ENCODE measurements around the gene TIAL1.

TIAL1 gene

GRCh38 chr10:119533473-119533872, 63.3 kb downstream of the TIAL1 start:
- no peak for TF ChIP-seq ZBTB7A (IDR thresholded peaks at IDR 0.05; ENCODE audit: low read depth)
- no peak for TF ChIP-seq NFIC (IDR thresholded peaks at IDR 0.05)
- TF ChIP-seq MAX (IDR thresholded peaks at IDR 0.05), result no peak
- no peak for TF ChIP-seq USF1 (IDR thresholded peaks at IDR 0.05)
- TF ChIP-seq TAF1 (IDR thresholded peaks at IDR 0.05; ENCODE audit: low read depth), result no peak
- no peak for TF ChIP-seq TCF12 (IDR thresholded peaks at IDR 0.05; ENCODE audit: low read depth)
- peak; percentile 31; the same call in 1 of the 2 replicates for TF ChIP-seq TEAD4 (IDR thresholded peaks at IDR 0.05)
- TF ChIP-seq EGR1 (IDR thresholded peaks at IDR 0.05), result no peak

- TF ChIP-seq EGR1 (IDR thresholded peaks at IDR 0.05), result no peak
- TF ChIP-seq NFIC (IDR thresholded peaks at IDR 0.05), result no peak
- no peak for TF ChIP-seq ZBTB7A (IDR thresholded peaks at IDR 0.05; ENCODE audit: low read depth)
- TF ChIP-seq YY1 (IDR thresholded peaks at IDR 0.05; ENCODE audit: low read depth), result no peak
- TF ChIP-seq RAD21 (IDR thresholded peaks at IDR 0.05; ENCODE audit: low read depth), result no peak
- no peak for TF ChIP-seq TAF1 (IDR thresholded peaks at IDR 0.05; ENCODE audit: low read depth)
- TF ChIP-seq CREB1 (IDR thresholded peaks at IDR 0.05; ENCODE audit: low read depth), result no peak
These were observed 65.7 kb downstream of the TIAL1 start for GRCh38 chr10:119531067-119531466.

GRCh38 chr10:119526621-119527592, 69.9 kb downstream of the TIAL1 start:
- TF ChIP-seq TCF12 (IDR thresholded peaks at IDR 0.05; ENCODE audit: low read depth) (no peak), FOXM1 (IDR thresholded peaks at IDR 0.05; ENCODE audit: borderline replicate concordance, low read depth) (no peak), MAX (IDR thresholded peaks at IDR 0.05) (no peak), CEBPB (IDR thresholded peaks at IDR 0.05) (no peak), EGR1 (IDR thresholded peaks at IDR 0.05) (no peak), CREB1 (IDR thresholded peaks at IDR 0.05; ENCODE audit: low read depth) (no peak), EP300 (IDR thresholded peaks at IDR 0.05; ENCODE audit: borderline replicate concordance) (no peak), TEAD4 (IDR thresholded peaks at IDR 0.05) (no peak), REST (IDR thresholded peaks at IDR 0.05; ENCODE audit: low read depth) (no peak)

GRCh38 chr10:119526149-119526548, 70.6 kb downstream of the TIAL1 start:
- TF ChIP-seq RAD21 (IDR thresholded peaks at IDR 0.05; ENCODE audit: low read depth) (no peak), YY1 (IDR thresholded peaks at IDR 0.05; ENCODE audit: low read depth) (no peak), ZBTB7A (IDR thresholded peaks at IDR 0.05; ENCODE audit: low read depth) (no peak), MAX (IDR thresholded peaks at IDR 0.05) (no peak), TEAD4 (IDR thresholded peaks at IDR 0.05) (no peak), USF1 (IDR thresholded peaks at IDR 0.05) (no peak), FOXM1 (IDR thresholded peaks at IDR 0.05; ENCODE audit: borderline replicate concordance, low read depth) (no peak), TAF1 (IDR thresholded peaks at IDR 0.05; ENCODE audit: low read depth) (no peak), EP300 (IDR thresholded peaks at IDR 0.05; ENCODE audit: borderline replicate concordance) (no peak), TCF12 (IDR thresholded peaks at IDR 0.05; ENCODE audit: low read depth) (no peak), REST (IDR thresholded peaks at IDR 0.05; ENCODE audit: low read depth) (no peak), EGR1 (IDR thresholded peaks at IDR 0.05) (no peak)

- TF ChIP-seq USF1 (IDR thresholded peaks at IDR 0.05) (no peak), TEAD4 (IDR thresholded peaks at IDR 0.05) (no peak), ZBTB7A (IDR thresholded peaks at IDR 0.05; ENCODE audit: low read depth) (no peak), MAX (IDR thresholded peaks at IDR 0.05) (no peak), CEBPB (IDR thresholded peaks at IDR 0.05) (no peak), YY1 (IDR thresholded peaks at IDR 0.05; ENCODE audit: low read depth) (no peak), EP300 (IDR thresholded peaks at IDR 0.05; ENCODE audit: borderline replicate concordance) (no peak), FOXM1 (IDR thresholded peaks at IDR 0.05; ENCODE audit: borderline replicate concordance, low read depth) (no peak), NFIC (IDR thresholded peaks at IDR 0.05) (no peak), REST (IDR thresholded peaks at IDR 0.05; ENCODE audit: low read depth) (no peak)
These were observed 71.6 kb downstream of the TIAL1 start for GRCh38 chr10:119525116-119525515.

Measured in Ishikawa (cell line).